ENCODE results near the gene KLHL12. TPM values are rescaled to one million over a fixed set of nuclear protein-coding genes. Genes with fewer than 3 reads are reported as not detected.

The KLHL12 gene
- total RNA-seq, 2 donors from 2014 or later = 34.4 to 39.4 TPM

DNA sequence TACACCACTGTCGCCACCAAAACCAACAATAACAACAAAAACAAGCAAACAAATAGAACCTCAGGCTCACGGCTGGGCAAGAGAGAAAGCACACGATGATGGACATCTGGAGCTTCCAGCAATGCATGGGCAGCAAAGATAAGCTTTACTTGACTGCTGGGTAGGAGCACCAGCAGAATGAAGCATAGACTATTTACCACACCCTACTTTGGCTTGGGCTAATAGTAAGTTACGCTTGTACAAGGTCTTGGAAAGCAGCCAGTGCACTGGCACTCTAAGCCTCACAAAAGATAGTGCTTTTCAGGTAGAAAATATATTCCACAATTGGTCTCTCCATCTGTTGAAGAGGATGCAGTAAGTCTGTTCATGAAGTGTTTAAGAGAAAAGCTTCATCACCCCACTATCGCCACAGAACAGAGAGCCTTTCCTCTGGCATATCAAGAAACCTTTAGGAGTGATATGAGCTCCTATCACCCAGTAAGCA is 17.4 kb upstream of the KLHL12 start:
- Mint-ChIP-seq H3K36me3 (ENCODE audit: low read depth) (peaks cover 74% of the 10 kb centered on the region), H3K4me3 (no peak overlapping the region), H3K4me1 (no peaks in the 10 kb centered on the region), H3K9me3 (no peaks in the 10 kb centered on the region), H3K27me3 (ENCODE audit: insufficient read depth) (no peaks in the 10 kb centered on the region), H3K27ac (no peak overlapping the region)
- no peak overlapping the region for H3K4me3 ChIP-seq (ENCODE audit: low read length)
- H3K9me3 ChIP-seq (ENCODE audit: control insufficient read depth, low read length) = no peaks in the 10 kb centered on the region
- WGBS, 2 experiments (ENCODE audit: insufficient coverage in 1 of 2, insufficient read length in 1 of 2) = 87 to 100% methylated on average over 4 to 5 of the region's 5 CpGs
- H3K9ac ChIP-seq (ENCODE audit: extremely low read depth, low read length, poor library complexity, severe bottlenecking) = no peak overlapping the region
- H3K4me1 ChIP-seq (ENCODE audit: control insufficient read depth, insufficient read depth, low read length) = no peaks in the 10 kb centered on the region
- H3K27ac ChIP-seq (ENCODE audit: low read depth, low read length) = no peak overlapping the region
- no peaks in the 10 kb centered on the region for H3K27me3 ChIP-seq (ENCODE audit: control insufficient read depth, insufficient read depth, low read length, poor library complexity, severe bottlenecking)
- TF ChIP-seq, protein P1, sequence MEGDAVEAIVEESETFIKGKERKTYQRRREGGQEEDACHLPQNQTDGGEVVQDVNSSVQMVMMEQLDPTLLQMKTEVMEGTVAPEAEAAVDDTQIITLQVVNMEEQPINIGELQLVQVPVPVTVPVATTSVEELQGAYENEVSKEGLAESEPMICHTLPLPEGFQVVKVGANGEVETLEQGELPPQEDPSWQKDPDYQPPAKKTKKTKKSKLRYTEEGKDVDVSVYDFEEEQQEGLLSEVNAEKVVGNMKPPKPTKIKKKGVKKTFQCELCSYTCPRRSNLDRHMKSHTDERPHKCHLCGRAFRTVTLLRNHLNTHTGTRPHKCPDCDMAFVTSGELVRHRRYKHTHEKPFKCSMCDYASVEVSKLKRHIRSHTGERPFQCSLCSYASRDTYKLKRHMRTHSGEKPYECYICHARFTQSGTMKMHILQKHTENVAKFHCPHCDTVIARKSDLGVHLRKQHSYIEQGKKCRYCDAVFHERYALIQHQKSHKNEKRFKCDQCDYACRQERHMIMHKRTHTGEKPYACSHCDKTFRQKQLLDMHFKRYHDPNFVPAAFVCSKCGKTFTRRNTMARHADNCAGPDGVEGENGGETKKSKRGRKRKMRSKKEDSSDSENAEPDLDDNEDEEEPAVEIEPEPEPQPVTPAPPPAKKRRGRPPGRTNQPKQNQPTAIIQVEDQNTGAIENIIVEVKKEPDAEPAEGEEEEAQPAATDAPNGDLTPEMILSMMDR (conservative IDR thresholded peaks at IDR 0.05) = no peak
- no peak for DNase-seq
- peaks cover 76% of the 10 kb centered on the region for H3K36me3 ChIP-seq (ENCODE audit: control insufficient read depth, insufficient read depth, low read length)

DNA sequence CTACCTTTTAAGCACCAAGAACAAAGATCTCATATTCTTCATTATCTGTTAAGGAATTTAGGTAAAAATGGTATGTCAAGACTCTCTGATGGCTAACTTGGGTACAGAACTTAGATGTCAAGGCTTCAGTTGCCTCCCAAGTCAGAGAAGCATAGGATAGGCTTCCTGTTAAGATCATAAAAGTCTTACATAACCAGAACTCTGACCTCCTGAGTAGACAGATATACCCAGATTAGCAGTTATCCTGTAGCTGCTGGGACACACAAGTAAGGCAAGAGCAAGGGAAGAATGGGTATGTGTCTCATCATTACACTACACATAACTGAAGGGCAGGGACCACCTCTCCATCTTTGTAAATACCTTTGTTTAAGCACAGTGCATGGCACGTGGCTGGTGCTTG is 15.4 kb upstream of the KLHL12 start:
- DNase-seq = no peak
- TF ChIP-seq, protein P1 (conservative IDR thresholded peaks at IDR 0.05) = no peak
- H3K27me3 Mint-ChIP-seq (ENCODE audit: insufficient read depth) = no peaks in the 10 kb centered on the region
- no peak overlapping the region for H3K27ac ChIP-seq (ENCODE audit: low read depth, low read length)
- peaks cover 65% of the 10 kb centered on the region for H3K36me3 ChIP-seq (ENCODE audit: control insufficient read depth, insufficient read depth, low read length)
- no peaks in the 10 kb centered on the region for H3K9me3 Mint-ChIP-seq
- H3K4me3 Mint-ChIP-seq = no peak overlapping the region
- H3K4me1 ChIP-seq (ENCODE audit: control insufficient read depth, insufficient read depth, low read length) = no peaks in the 10 kb centered on the region
- H3K9me3 ChIP-seq (ENCODE audit: control insufficient read depth, low read length) = no peaks in the 10 kb centered on the region
- no peaks in the 10 kb centered on the region for H3K4me1 Mint-ChIP-seq
- no CpG with 5 or more reads among the region's 1 CpG for WGBS, 2 experiments (ENCODE audit: insufficient coverage in 1 of 2, insufficient read length in 1 of 2)
- H3K4me3 ChIP-seq (ENCODE audit: low read length) = no peak overlapping the region
- no peak overlapping the region for H3K9ac ChIP-seq (ENCODE audit: extremely low read depth, low read length, poor library complexity, severe bottlenecking)
- no peaks in the 10 kb centered on the region for H3K27me3 ChIP-seq (ENCODE audit: control insufficient read depth, insufficient read depth, low read length, poor library complexity, severe bottlenecking)
- no peak overlapping the region for H3K27ac Mint-ChIP-seq
- peaks cover 59% of the 10 kb centered on the region for H3K36me3 Mint-ChIP-seq (ENCODE audit: low read depth)

DNA sequence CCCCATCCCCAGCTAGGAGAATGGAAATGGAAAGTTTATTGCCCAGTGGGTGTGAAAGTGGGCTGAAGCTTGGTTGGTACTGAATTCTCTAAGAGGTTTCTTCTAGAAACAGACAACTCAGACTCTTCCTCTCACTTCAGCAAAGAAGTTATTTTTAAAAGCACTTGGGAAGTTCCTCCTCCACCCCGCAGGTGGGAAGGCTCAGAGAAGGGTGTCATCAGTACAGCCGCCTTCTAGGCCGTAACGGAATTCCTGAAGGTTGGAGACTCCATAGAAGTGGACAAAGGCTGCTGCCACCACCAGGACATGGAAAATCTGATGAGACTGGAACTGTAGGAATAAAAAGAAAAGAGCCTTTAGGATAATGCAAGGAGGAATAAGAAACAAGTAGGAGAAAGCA is 14.3 kb upstream of the KLHL12 start:
- Mint-ChIP-seq H3K27me3 (ENCODE audit: insufficient read depth) (no peaks in the 10 kb centered on the region), H3K9me3 (no peaks in the 10 kb centered on the region), H3K27ac (no peak overlapping the region), H3K4me1 (no peaks in the 10 kb centered on the region), H3K36me3 (ENCODE audit: low read depth) (peaks cover 55% of the 10 kb centered on the region), H3K4me3 (no peak overlapping the region)
- H3K36me3 ChIP-seq (ENCODE audit: control insufficient read depth, insufficient read depth, low read length) = peaks cover 62% of the 10 kb centered on the region
- no peak overlapping the region for H3K4me3 ChIP-seq (ENCODE audit: low read length)
- H3K9me3 ChIP-seq (ENCODE audit: control insufficient read depth, low read length) = no peaks in the 10 kb centered on the region
- no peaks in the 10 kb centered on the region for H3K4me1 ChIP-seq (ENCODE audit: control insufficient read depth, insufficient read depth, low read length)
- no peak overlapping the region for H3K9ac ChIP-seq (ENCODE audit: extremely low read depth, low read length, poor library complexity, severe bottlenecking)
- no peaks in the 10 kb centered on the region for H3K27me3 ChIP-seq (ENCODE audit: control insufficient read depth, insufficient read depth, low read length, poor library complexity, severe bottlenecking)
- TF ChIP-seq, protein P1 (conservative IDR thresholded peaks at IDR 0.05) = no peak
- H3K27ac ChIP-seq (ENCODE audit: low read depth, low read length) = no peak overlapping the region
- WGBS, 2 experiments (ENCODE audit: insufficient coverage in 1 of 2, insufficient read length in 1 of 2) = 96 to 97% methylated on average over 3 to 4 of the region's 4 CpGs
- DNase-seq = no peak

Measured in endodermal cell (in vitro differentiated cells).